Endothelial cell of umbilical vein (primary cell): ENCODE results near the gene PRAMEF1. TPM values are rescaled to one million over a fixed set of nuclear protein-coding genes. Genes with fewer than 3 reads are reported as not detected.

Source experiments
- BruUV-seq: library from RNA; stranded (reverse); fragments of 400-500 nt; replicated peaks from 2 replicates; lab custom pipeline; 2021; lab: Mats Ljungman, UMichigan
- CTCF ChIA-PET: fragments of 300-600, 350-600 bp; sonication (Branson Sonifier 250); formaldehyde crosslinking; loops from one replicate; lab custom pipeline; 2021; ENCODE audit warnings: antibody characterized with exemption, inconsistent platforms; lab: Charles Lee
- POLR2A ChIA-PET: fragments of 300-600, 350-600 bp; sonication (Branson Sonifier 250); formaldehyde crosslinking; loops from one replicate; lab custom pipeline; 2021; ENCODE audit warnings: antibody characterized with exemption, inconsistent platforms; lab: Charles Lee
- DNase-seq: peaks from one replicate; pipeline ENCODE4 v3.0.0-alpha.2; 2011; ENCODE audit warnings: low read depth, low spot score
- FAIRE-seq: peaks from 2 replicates; lab custom pipeline; 2011; peaks lifted over from hg19 to GRCh38; lab: Jason Lieb, UNC
- H2AFZ ChIP-seq: 2 replicates; pipeline ENCODE4 v1.6.0; 2012; ENCODE audit warnings: low read depth, low read length, control low read depth, inconsistent platforms
- H3K27ac ChIP-seq: 2 replicates; pipeline ENCODE4 v1.5.1; 2011; ENCODE audit warnings: low read depth, mild to moderate bottlenecking, control low read depth, low read length, moderate library complexity; ENCODE audit not compliant: insufficient read depth
- H3K27me3 ChIP-seq, 2 experiments: 2 replicates each; pipeline versions ENCODE4 v1.6.0 to v1.6.1; 2011; ENCODE audit warnings: low read length in 2 of 2, mixed read lengths in 1 of 2; ENCODE audit not compliant: control insufficient read depth in 2 of 2, insufficient read depth in 2 of 2
- H3K36me3 ChIP-seq, 2 experiments: 2 replicates in 1 of 2; 3 replicates in 1 of 2; pipeline ENCODE4 v1.5.1; 2011; ENCODE audit warnings: low read length in 2 of 2, mild to moderate bottlenecking in 1 of 2, moderate library complexity in 1 of 2; ENCODE audit not compliant: control insufficient read depth in 2 of 2, insufficient read depth in 2 of 2; ENCODE audit errors: extremely low read depth in 1 of 2
- H3K4me1 ChIP-seq: 3 replicates; pipeline ENCODE4 v1.5.1; 2011; ENCODE audit warnings: mild to moderate bottlenecking, low read length; ENCODE audit not compliant: control insufficient read depth, insufficient read depth; ENCODE audit errors: extremely low read depth
- H3K4me2 ChIP-seq: 2 replicates; pipeline ENCODE4 v1.6.1; 2011; ENCODE audit warnings: low read length, control low read depth, mixed read lengths; ENCODE audit not compliant: insufficient read depth
- H3K4me3 ChIP-seq, 3 experiments: fragments of 200-600 bp in 1 of 3; sonication (generic), shearing (Covaris generic) in 1 of 3; replicated peaks in 1 of 3; 2 replicates each; pipeline ENCODE4 v1.5.1; 2011 to 2016; ENCODE audit warnings: control low read depth in 3 of 3, low read length in 3 of 3, mild to moderate bottlenecking in 2 of 3, inconsistent platforms in 1 of 3, low read depth in 1 of 3, moderate library complexity in 1 of 3; ENCODE audit not compliant: insufficient read depth in 1 of 3
- H3K79me2 ChIP-seq: 2 replicates; pipeline ENCODE4 v1.6.0; 2012; ENCODE audit warnings: low read length, inconsistent platforms; ENCODE audit not compliant: control insufficient read depth, insufficient read depth
- H3K9ac ChIP-seq: replicated peaks from 2 replicates; pipeline ENCODE3; 2011; ENCODE audit warnings: low read length, control low read depth; ENCODE audit not compliant: insufficient read depth; ENCODE audit errors: extremely low read depth
- H3K9me1 ChIP-seq: replicated peaks from 3 replicates; pipeline ENCODE4 v1.6.0; 2011; ENCODE audit warnings: mild to moderate bottlenecking, low read length; ENCODE audit not compliant: control insufficient read depth, insufficient read depth; ENCODE audit errors: extremely low read depth
- H3K9me3 ChIP-seq: replicated peaks from 2 replicates; pipeline ENCODE4 v1.5.1; 2012; ENCODE audit warnings: low read length, inconsistent platforms; ENCODE audit not compliant: control insufficient read depth, insufficient read depth
- H4K20me1 ChIP-seq: replicated peaks from 2 replicates; pipeline ENCODE3; 2011; ENCODE audit warnings: mild to moderate bottlenecking, low read length; ENCODE audit not compliant: control insufficient read depth, insufficient read depth; ENCODE audit errors: extremely low read depth
- CTCF ChIP-seq, 2 donors: IDR thresholded peaks; 1 replicate in 1 of 2; 2 replicates in 1 of 2; pipeline ENCODE4 v1.5.1; 2011; ENCODE audit warnings: low read length in 2 of 2, mild to moderate bottlenecking in 2 of 2, moderate library complexity in 2 of 2, control low read depth in 1 of 2, inconsistent platforms in 1 of 2, low read depth in 1 of 2; ENCODE audit not compliant: insufficient read depth in 1 of 2; ENCODE audit errors: extremely low read depth in 1 of 2
- EZH2 ChIP-seq: IDR thresholded peaks from 2 replicates; pipeline ENCODE4 v1.6.1; 2012; ENCODE audit warnings: borderline replicate concordance, low read depth, mild to moderate bottlenecking, moderate library complexity, low read length, inconsistent platforms; ENCODE audit not compliant: severe bottlenecking
- FOS ChIP-seq: IDR thresholded peaks from 2 replicates; pipeline ENCODE4 v1.6.1; 2011; ENCODE audit warnings: mild to moderate bottlenecking, low read length, moderate library complexity, borderline replicate concordance; ENCODE audit not compliant: insufficient read depth
- GATA2 ChIP-seq: IDR thresholded peaks from 2 replicates; pipeline ENCODE4 v1.7.0; 2011; ENCODE audit warnings: low read depth, mild to moderate bottlenecking, moderate library complexity, mixed read lengths, low read length; ENCODE audit not compliant: insufficient read length, insufficient read depth
- JUN ChIP-seq: IDR thresholded peaks from 2 replicates; pipeline ENCODE4 v1.6.1; 2011; ENCODE audit warnings: borderline replicate concordance, low read depth; ENCODE audit not compliant: insufficient read length, insufficient read depth
- POLR2A ChIP-seq: IDR thresholded peaks from 2 replicates; pipeline ENCODE4 v1.6.1; 2012; ENCODE audit warnings: low read depth, mild to moderate bottlenecking, control low read depth, low read length
- POLR2AphosphoS5 ChIP-seq: IDR thresholded peaks from 2 replicates; pipeline ENCODE4 v1.6.1; 2012; ENCODE audit warnings: low read depth, mild to moderate bottlenecking, control low read depth, low read length, moderate library complexity; ENCODE audit not compliant: insufficient read depth
- dilution Hi-C: fragments of 300-500 bp; cut with MboI; formaldehyde crosslinking; loops from one replicate; pipeline ENCODE4 v1.15.0; 2019; ENCODE audit warnings: low sequenced_read_pairs; ENCODE audit not compliant: extremely low pct_ligation_motif_present
- intact Hi-C: fragments of 100-400 bp; cut with micrococcal nuclease; formaldehyde crosslinking; loops from one replicate; pipeline ENCODE4 v1.10.0; 2022
- polyA plus RNA-seq, 4 experiments: library from polyadenylated mRNA; depleted of rRNA in 3 of 4; stranded (reverse) in 3 of 4; unstranded in 1 of 4; fragments of >200 nt; gene quantifications; 2 replicates each; pipeline versions ENCODE4 v1.2.1 to v1.2.3, GENCODE V29; 2011 to 2012; ENCODE audit warnings: missing spikeins in 1 of 4
- total RNA-seq: library from RNA; stranded (reverse); gene quantifications from 2 replicates; pipeline ENCODE4 v1.2.3, GENCODE V29; 2021
- TF ChIP-seq, protein P1 (sequence below): IDR thresholded peaks from 2 replicates; pipeline ENCODE4 v1.6.1; 2011; ENCODE audit not compliant: insufficient read depth, insufficient read length

PRAMEF1 gene
- total and polyA plus RNA-seq, 2 donors (not counting 3 experiments of a cell fraction or from before 2014, with no cell fraction given) = not detected

- dilution Hi-C loops = no loop called here
- FAIRE-seq = no peak
- H3K4me3 ChIP-seq = no peak within 1 kb of the TSS
- intact Hi-C loops = no loop called here
- H3K9me3 ChIP-seq = no peaks in the 10 kb centered on the region
- DNase-seq = no peak
- no peaks in the 10 kb centered on the region for H3K79me2 ChIP-seq
- TF ChIP-seq CTCF (IDR thresholded peaks at IDR 0.05; ENCODE audit: extremely low read depth in 1 of 2, insufficient read depth in 1 of 2, low read depth in 1 of 2, low read length in 2 of 2) (no peak), POLR2A (no peak)
- no peak within 1 kb of the TSS for H3K9ac ChIP-seq
- no peak within 1 kb of the TSS for H3K27ac ChIP-seq
- no peaks in the 10 kb centered on the region for H3K9me1 ChIP-seq
- ChIA-PET CTCF (no interaction called here), POLR2A (no interaction called here)
- H3K27me3 ChIP-seq = no peaks in the 10 kb centered on the region
- BruUV-seq = no TSS peak
- no peaks in the 10 kb centered on the region for H3K36me3 ChIP-seq
- no peaks in the 10 kb centered on the region for H4K20me1 ChIP-seq
- H3K4me2 ChIP-seq = no peak within 1 kb of the TSS
- H3K4me1 ChIP-seq = no peaks in the 10 kb centered on the region
- H2AFZ ChIP-seq = no peak within 1 kb of the TSS
Measured at GRCh38 chr1:12745992-12746323, 45.2 kb upstream of the PRAMEF1 start, which contains the start of gene CFAP107. Gene CFAP107 (plus strand): TSS chr1:12746200. CDS start chr1:12746431, 231 bp downstream.

DNA sequence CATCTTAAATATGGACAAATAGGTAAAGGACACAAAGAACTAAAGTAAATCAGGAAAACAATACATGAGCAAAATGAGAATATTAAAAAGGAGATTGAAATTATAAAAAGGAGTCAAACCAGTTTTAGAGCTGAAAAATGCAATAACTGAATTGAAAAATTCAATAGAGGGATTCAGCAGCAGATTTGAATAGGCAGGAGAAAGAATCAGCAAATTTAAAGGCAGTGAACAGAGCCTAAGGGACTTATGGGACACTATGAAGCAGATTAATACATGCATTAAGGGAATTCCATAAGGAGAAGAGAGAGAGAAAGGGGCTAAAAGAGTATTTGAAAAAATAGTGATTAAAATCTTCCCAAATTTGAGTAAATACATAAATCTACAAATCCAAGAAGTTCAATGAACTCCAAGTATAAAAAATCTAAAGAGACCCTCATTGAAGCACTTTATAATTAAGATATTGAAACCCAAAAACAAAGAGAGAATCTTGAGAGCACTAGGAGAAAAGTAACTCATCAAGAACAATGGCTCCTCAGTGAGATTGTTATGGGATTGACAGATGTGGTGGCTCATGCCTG, 42.3 kb upstream of the PRAMEF1 start:
- Histone ChIP-seq H3K79me2 (no peaks in the 10 kb centered on the region), H3K9ac (no peak overlapping the region), H3K4me1 (no peaks in the 10 kb centered on the region), H3K9me1 (no peaks in the 10 kb centered on the region), H3K4me3 (no peak overlapping the region), H3K4me2 (no peak overlapping the region), H4K20me1 (no peaks in the 10 kb centered on the region), H3K27ac (no peak overlapping the region), H2AFZ (no peak overlapping the region), H3K36me3 (no peaks in the 10 kb centered on the region), H3K9me3 (no peaks in the 10 kb centered on the region), H3K27me3 (no peaks in the 10 kb centered on the region)
- CTCF ChIA-PET = no interaction called here
- no peak for DNase-seq
- dilution Hi-C loops (no loop called here), intact Hi-C loops (no loop called here)
- no peak for FAIRE-seq
- TF ChIP-seq POLR2AphosphoS5 = no peak
- TF ChIP-seq, protein P1, sequence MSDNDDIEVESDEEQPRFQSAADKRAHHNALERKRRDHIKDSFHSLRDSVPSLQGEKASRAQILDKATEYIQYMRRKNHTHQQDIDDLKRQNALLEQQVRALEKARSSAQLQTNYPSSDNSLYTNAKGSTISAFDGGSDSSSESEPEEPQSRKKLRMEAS = no peak
- no peak for TF ChIP-seq GATA2
- TF ChIP-seq EZH2 = no peak
- TF ChIP-seq FOS = no peak
- TF ChIP-seq JUN = no peak
- POLR2A ChIA-PET = no interaction called here
- no TSS peak for BruUV-seq
